Measurements from ENCODE around the gene RAB37.

Gene RAB37

GRCh38 chr17:74775409-74776043, 38.5 kb downstream of the RAB37 start:
- TF ChIP-seq ZFX (IDR thresholded peaks at IDR 0.05) (no peak), CTCF (conservative IDR thresholded peaks at IDR 0.05) (no peak)
- H3K27ac ChIP-seq: peak overlapping the region; percentile 83

GRCh38 chr17:74776044-74776962, 39.2 kb downstream of the RAB37 start, which contains the start of gene NAT9:
Gene NAT9, minus strand, starts transcription at chr17:74776345. Its CDS starts 647 bp downstream, at chr17:74775698.
- TF ChIP-seq ZFX (IDR thresholded peaks at IDR 0.05): no peak
- peak within 1 kb of the TSS; percentile 83 for H3K27ac ChIP-seq

GRCh38 chr17:74776990-74777389, 39.9 kb downstream of the RAB37 start:
- H3K27ac ChIP-seq: peak overlapping the region; percentile 83
- TF ChIP-seq ZFX (IDR thresholded peaks at IDR 0.05) (no peak), CTCF (conservative IDR thresholded peaks at IDR 0.05) (no peak)

- no peak overlapping the region; the same call in 1 of the 2 replicates for H3K27ac ChIP-seq
- TF ChIP-seq CTCF (conservative IDR thresholded peaks at IDR 0.05) (no peak), ZFX (IDR thresholded peaks at IDR 0.05) (no peak)
Measured at GRCh38 chr17:74777901-74778515, 41.0 kb downstream of the RAB37 start.

GRCh38 chr17:74778960-74779359, 41.9 kb downstream of the RAB37 start:
- no peak for TF ChIP-seq CTCF (conservative IDR thresholded peaks at IDR 0.05)
- TF ChIP-seq ZFX (IDR thresholded peaks at IDR 0.05): no peak
- no peak overlapping the region for H3K27ac ChIP-seq

GRCh38 chr17:74779501-74779900, 42.4 kb downstream of the RAB37 start:
- no peak for TF ChIP-seq ZFX (IDR thresholded peaks at IDR 0.05)
- no peak for TF ChIP-seq CTCF (conservative IDR thresholded peaks at IDR 0.05)

GRCh38 chr17:74779948-74780400, 42.9 kb downstream of the RAB37 start:
- TF ChIP-seq CTCF (conservative IDR thresholded peaks at IDR 0.05): no peak
- no peak for TF ChIP-seq ZFX (IDR thresholded peaks at IDR 0.05)
- no peak overlapping the region for H3K27ac ChIP-seq

More at GRCh38 chr17:74779501-74779900, 42.4 kb downstream of the RAB37 start:
- H3K27ac ChIP-seq: no peak overlapping the region

Measured in C4-2B (cell line).